ENCODE data around the gene SEMA6C.

The SEMA6C gene

GRCh38 chr1:151159373-151159772, 12.9 kb upstream of the SEMA6C start:
- no peak for DNase-seq

DNA sequence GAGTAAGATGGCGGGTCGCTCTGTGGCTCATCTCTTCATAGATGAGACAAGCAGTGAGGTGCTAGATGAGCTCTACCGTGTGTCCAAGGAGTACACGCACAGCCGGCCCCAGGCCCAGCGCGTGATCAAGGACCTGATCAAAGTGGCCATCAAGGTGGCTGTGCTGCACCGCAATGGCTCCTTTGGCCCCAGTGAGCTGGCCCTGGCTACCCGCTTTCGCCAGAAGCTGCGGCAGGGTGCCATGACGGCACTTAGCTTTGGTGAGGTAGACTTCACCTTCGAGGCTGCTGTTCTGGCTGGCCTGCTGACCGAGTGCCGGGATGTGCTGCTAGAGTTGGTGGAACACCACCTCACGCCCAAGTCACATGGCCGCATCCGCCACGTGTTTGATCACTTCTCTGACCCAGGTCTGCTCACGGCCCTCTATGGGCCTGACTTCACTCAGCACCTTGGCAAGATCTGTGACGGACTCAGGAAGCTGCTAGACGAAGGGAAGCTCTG, 12.4 kb upstream of the SEMA6C start:
- no peak for DNase-seq

DNA sequence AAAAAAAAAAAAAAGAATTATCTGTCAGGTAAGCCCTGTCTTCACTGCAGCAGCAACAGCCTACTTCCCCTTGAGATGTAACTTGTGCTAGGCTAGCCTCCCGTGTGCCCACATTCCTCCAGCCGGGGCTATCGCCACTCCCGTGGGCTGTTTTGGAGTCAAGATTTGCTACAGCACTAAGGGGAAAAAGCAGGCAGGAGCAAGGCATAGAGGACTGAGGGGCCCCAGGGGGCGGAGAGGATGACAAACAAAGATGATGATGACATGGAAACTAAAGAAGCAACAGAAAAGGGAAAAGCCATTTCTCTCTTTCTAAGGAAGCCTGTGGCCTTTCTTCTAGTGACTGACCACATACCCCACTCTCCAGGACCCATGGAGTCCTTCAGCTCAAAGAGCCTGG, 11.9 kb upstream of the SEMA6C start:
- no peak for DNase-seq

GRCh38 chr1:151157067-151157531, 10.7 kb upstream of the SEMA6C start:
- peak; percentile 40 for DNase-seq

DNA sequence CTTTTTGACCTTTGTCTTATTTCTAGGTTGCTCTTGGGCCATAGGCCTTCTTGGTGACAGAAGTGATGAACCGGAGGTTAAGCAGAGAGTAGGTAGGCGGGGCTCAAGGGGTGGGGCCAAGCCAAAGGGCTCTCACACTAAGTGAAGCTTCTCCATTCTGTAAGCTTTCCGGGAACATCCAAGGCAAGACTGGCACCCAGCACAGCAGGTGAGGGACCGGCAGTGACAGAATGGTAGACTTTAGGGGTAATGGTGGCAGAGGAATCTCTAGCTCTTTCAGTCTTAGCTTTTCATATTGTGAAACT, 10.0 kb upstream of the SEMA6C start, which contains the start of gene TNFAIP8L2:
Gene TNFAIP8L2, plus strand, starts transcription at position 135 of the 305 bp plus-strand sequence. CDS start 2,049 bp downstream, outside the sequence.
- DNase-seq, result peak; percentile 56

DNA sequence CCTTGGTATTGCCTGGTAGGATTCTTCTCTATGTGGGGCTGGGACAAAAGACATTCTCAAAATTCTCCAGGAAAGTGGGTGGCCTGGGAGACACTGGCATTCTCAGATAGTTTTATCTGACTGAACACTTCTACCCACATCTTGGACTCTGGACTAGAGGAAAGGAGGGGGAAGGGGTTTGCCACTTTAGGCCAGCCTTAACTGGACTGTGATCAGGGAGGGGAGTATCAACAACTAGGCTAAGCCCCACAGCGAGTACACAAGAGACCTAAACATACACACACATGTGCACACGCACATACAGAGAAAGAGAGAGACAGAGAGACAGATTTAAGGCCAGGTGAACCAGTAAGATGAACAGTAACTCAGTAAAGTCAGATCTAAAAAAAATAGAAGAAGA, 1.2 kb upstream of the SEMA6C start:
- DNase-seq, result no peak

GRCh38 chr1:151147132-151147503, 687 bp upstream of the SEMA6C start:
- DNase-seq, result no peak

- DNase-seq, result no peak
These were observed 389 bp downstream of the SEMA6C start for GRCh38 chr1:151146072-151146411.

GRCh38 chr1:151145304-151146071, 943 bp downstream of the SEMA6C start:
- no peak for DNase-seq

DNA sequence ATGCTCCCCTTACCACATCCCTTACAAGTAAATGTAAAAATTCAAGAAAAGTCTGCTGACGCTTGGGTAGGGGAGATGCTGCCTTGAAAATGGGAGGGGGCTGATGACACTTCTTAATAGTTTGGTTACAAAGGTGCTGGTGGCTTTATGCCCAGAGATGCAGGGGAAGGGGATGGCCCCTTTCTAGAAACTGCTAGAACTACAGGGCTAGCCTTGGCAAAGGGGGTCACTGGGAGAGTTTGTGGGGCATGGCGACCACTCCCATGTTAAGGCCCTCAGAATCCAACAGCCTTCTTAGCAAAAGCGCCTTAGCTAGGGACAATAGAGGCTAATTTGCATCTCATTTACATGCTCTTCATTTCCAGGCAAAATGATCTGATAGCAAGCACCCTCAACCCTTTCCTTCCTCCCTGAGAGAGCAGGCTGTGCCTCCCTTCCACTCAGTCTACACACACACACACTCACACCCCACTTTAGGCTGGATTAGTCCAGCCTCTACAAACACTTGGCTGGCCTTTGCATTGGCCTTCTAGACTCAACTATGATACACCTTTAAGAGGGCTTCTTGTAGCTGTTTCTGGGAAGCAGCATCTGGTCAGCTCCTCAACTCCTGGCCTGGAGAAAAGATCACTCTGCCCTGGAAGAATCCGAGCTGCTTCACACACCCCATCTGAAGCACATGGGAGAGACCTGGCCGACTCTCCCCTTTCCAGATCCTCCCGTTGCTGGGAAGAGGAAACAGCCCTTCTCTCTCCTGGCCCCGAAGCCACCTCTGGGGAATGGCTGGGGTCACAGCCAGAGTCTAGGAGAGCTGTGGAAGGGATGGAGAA, 1.7 kb downstream of the SEMA6C start:
- no peak for DNase-seq

- DNase-seq, result no peak
These were observed 2.4 kb downstream of the SEMA6C start for GRCh38 chr1:151143986-151144385.

DNA sequence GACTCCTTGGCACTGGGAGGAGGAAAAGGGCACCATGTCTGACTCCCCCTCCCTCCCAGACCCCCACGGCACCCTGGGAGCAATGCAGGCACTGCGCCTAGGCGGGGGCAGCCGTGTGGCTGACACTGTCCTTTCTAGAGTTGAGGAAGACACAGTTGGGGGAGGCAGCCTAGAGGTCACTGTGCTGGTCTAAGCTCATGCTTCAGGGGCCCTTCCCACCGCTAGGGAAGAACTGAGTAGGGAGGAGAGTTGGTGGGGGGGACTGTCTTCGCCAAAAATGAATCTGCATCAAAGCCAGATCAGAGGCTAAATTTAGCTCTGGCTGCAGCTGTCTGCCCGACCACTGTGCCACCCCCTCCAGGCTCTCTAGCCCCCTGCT, 3.4 kb downstream of the SEMA6C start:
- DNase-seq, result no peak

GRCh38 chr1:151142411-151143056, 3.9 kb downstream of the SEMA6C start:
- no peak for DNase-seq

DNA sequence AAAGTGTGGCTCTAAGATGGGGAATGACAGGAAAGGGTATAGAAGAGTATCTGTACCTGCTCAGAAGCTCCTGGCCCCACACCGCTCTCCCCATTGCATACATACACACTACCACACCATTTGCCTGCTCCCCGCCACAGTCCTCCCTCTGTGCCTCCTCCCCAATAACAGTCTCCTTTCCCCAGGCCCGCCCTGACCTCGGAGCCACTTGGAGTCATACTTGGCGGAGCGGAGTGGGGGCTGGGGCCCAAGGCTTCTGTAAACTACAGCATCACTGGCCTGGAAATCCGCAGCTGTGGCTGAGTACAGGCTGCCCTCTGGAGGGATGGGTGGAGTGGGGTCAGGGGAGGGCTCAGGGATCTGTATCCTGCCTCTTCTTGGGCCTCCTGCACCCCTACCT, 8.6 kb downstream of the SEMA6C start:
- no peak for DNase-seq

GRCh38 chr1:151135433-151136385, 10.7 kb downstream of the SEMA6C start:
- no peak for DNase-seq

GRCh38 chr1:151134991-151135390, 11.4 kb downstream of the SEMA6C start:
- DNase-seq, result no peak

DNA sequence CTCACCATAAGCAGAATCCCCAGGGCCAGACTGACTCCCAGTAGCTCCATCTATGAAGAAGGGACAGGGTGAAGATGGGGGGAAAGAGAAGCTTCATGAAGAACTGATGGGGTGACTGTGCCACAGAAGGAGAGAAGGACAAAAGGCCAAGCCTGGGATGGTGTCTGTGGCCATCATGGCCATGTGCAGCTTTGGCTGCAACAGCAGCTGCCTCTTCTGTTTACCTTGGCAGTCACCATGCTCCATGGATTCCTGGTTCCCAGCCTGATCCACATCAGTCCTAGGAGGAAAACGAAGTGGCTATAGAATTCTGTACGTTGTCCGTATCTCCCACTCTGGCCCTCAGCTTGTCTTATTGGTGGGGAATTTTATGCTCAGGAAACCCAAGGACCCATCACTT, 12.0 kb downstream of the SEMA6C start:
- DNase-seq, result no peak

DNA sequence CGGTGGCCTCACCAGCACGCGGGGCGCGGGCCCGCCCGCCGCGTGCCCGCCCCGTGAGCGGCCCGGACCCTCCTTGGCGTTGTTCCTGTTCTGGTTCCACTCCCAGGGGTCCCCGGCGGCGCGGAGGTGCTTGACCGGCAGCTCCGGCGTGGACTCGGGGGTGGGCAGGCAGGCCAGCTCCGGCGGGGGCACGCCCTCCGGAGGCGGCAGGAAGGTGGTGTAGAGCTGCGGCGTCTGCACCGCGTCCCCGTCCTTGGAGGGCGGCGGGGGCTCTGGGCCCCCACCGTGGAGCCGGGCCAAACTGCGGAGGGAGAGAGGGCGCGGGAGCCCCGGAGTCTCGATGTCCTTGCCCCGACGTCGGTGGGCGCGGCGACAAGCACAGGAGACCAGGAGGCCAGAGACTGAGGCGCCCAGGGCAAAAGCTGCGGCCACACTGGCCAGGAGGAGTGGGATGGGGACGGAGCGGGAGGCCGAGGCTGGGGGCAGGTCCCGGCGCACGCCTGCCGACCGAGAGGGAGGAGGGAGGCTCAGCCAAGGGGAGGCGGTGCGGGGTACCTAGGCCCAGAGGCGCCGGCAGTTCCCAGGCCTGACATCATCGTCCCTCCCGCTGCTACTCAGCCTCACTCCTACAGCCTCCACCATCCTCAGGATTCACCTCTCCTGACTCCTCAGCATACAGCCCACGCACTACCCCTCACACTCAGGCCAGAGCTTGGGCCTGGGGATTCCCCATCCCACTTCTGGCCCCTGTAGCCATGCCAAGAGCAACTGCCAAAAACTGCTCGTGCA, 13.2 kb downstream of the SEMA6C start:
- DNase-seq, result no peak

- no peak for DNase-seq
These were observed 14.0 kb downstream of the SEMA6C start for GRCh38 chr1:151132335-151133017.

DNA sequence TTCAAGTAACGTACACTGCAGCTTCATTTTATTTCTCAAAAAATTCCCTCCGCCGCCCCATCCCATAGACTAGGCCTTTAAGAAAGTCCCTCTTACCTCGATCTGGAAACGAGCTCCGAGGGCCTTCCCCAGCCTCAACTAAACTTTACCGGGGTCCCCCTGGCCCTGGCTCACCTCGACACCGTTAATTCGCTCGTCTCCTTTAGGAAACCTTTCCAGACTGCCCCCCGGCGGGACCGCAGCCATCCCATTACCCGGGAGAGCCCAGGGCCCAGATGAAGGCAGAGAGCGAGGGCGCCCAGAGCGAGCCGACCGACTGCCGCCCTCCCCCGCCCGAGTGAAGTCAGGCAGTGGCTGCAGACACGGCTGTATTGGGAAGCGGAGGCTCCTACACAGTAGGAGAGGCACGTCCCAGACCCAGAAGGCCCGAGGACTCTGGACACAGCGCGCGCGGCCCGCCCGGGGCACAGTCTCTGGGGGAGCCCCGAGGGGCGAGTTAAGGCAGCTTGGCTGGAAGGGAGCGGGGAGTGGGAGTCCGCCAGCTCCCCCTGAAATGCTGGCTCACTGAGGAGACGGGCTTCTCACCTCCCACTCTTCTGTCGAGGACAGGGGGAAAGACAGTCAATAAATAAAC, 14.6 kb downstream of the SEMA6C start:
- DNase-seq, result no peak
